Type B pancreatic cell (in vitro differentiated cells): ENCODE results near the gene SCN9A. TPM values are rescaled to one million over a fixed set of nuclear protein-coding genes. Genes with fewer than 3 reads are reported as not detected.

ENCODE experiments used
- DNase-seq: peaks from one replicate; pipeline ENCODE4 v3.0.0; 2021; ENCODE audit warnings: mixed read lengths; ENCODE audit not compliant: unreplicated experiment; ENCODE audit errors: extremely low spot score
- H3K27ac Mint-ChIP-seq: 2 replicates; pipeline ENCODE4 v1.8.0; 2021; ENCODE audit warnings: mild to moderate bottlenecking, mixed read lengths
- H3K27me3 Mint-ChIP-seq: 2 replicates; pipeline ENCODE4 v1.8.0; 2021; ENCODE audit warnings: mixed read lengths
- H3K36me3 Mint-ChIP-seq: 2 replicates; pipeline ENCODE4 v1.8.0; 2021; ENCODE audit warnings: mixed read lengths
- H3K4me1 Mint-ChIP-seq: one replicate; pipeline ENCODE4 v1.8.0; 2021; ENCODE audit warnings: mixed read lengths; ENCODE audit not compliant: unreplicated experiment
- H3K4me3 Mint-ChIP-seq: 2 replicates; pipeline ENCODE4 v1.8.0; 2021; ENCODE audit warnings: mild to moderate bottlenecking, mixed read lengths
- H3K9me3 Mint-ChIP-seq: 2 replicates; pipeline ENCODE4 v1.8.0; 2021; ENCODE audit warnings: mixed read lengths
- total RNA-seq: library from RNA; stranded (reverse); gene quantifications from 2 replicates; pipeline ENCODE4 v1.2.1, GENCODE V29; 2021; ENCODE audit warnings: low replicate concordance
- TF ChIP-seq, protein P1 (sequence below): fragments of 200-600 bp; sonication (generic); conservative IDR thresholded peaks from 2 replicates; pipeline ENCODE4 v1.5.0; 2021; ENCODE audit warnings: antibody characterized with exemption, mild to moderate bottlenecking

The SCN9A gene
- total RNA-seq, 1 donor from 2014 or later, result 6.2 TPM

DNA sequence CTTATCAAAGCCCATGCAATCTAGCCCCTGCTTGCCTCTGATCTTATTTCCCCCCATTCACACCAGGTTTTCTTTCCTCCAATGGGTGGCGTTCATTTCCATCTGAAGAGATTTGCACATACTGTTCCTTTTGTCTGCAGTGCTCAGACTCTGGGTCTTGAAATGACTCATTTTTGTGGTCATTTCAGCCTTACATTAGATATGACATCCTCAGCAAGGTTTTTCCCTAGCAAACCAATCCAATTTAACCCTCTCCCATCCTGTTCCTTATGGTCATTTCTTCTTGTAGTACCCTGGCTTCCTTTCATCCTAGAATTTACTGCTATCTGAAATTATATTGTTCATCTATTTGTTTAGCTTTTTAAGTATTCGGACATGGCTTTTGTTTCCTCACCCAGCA, 205.4 kb downstream of the SCN9A start:
- Mint-ChIP-seq H3K36me3 (no peaks in the 10 kb centered on the region), H3K4me3 (no peak overlapping the region)
- no peak for DNase-seq

DNA sequence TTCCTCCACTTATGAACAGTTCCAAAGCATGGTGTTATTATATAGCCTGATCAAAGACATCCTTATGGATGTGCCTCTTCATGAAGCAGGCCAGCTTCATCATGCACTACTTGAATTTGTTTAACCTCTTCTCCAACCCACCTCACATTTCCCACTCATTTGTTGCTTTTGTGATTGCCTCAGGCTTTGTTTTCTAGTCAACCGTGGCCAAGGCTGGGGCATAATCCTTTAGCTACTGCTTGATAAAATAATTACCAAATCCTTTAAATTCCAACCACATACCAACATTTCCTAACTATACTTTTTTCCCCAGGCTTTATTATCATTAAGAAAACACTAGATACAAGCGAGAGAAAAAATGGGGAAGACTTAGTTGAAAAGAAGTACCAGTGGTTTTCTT, 208.3 kb downstream of the SCN9A start:
- no peak overlapping the region for H3K4me3 Mint-ChIP-seq
- H3K27me3 Mint-ChIP-seq, result peaks cover 3% of the 10 kb centered on the region
- no peak for DNase-seq
- H3K4me1 Mint-ChIP-seq, result peaks cover 9% of the 10 kb centered on the region
- peaks cover 9% of the 10 kb centered on the region for H3K9me3 Mint-ChIP-seq
- H3K36me3 Mint-ChIP-seq, result no peaks in the 10 kb centered on the region
- TF ChIP-seq, protein P1, sequence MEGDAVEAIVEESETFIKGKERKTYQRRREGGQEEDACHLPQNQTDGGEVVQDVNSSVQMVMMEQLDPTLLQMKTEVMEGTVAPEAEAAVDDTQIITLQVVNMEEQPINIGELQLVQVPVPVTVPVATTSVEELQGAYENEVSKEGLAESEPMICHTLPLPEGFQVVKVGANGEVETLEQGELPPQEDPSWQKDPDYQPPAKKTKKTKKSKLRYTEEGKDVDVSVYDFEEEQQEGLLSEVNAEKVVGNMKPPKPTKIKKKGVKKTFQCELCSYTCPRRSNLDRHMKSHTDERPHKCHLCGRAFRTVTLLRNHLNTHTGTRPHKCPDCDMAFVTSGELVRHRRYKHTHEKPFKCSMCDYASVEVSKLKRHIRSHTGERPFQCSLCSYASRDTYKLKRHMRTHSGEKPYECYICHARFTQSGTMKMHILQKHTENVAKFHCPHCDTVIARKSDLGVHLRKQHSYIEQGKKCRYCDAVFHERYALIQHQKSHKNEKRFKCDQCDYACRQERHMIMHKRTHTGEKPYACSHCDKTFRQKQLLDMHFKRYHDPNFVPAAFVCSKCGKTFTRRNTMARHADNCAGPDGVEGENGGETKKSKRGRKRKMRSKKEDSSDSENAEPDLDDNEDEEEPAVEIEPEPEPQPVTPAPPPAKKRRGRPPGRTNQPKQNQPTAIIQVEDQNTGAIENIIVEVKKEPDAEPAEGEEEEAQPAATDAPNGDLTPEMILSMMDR, result no peak
- H3K27ac Mint-ChIP-seq, result no peak overlapping the region

More for the DNA sequence above, 205.4 kb downstream of the SCN9A start:
- H3K27me3 Mint-ChIP-seq, result no peaks in the 10 kb centered on the region
- H3K27ac Mint-ChIP-seq, result no peak overlapping the region
- peaks cover 3% of the 10 kb centered on the region for H3K9me3 Mint-ChIP-seq
- TF ChIP-seq, protein P1, result no peak
- H3K4me1 Mint-ChIP-seq, result peaks cover 9% of the 10 kb centered on the region

DNA sequence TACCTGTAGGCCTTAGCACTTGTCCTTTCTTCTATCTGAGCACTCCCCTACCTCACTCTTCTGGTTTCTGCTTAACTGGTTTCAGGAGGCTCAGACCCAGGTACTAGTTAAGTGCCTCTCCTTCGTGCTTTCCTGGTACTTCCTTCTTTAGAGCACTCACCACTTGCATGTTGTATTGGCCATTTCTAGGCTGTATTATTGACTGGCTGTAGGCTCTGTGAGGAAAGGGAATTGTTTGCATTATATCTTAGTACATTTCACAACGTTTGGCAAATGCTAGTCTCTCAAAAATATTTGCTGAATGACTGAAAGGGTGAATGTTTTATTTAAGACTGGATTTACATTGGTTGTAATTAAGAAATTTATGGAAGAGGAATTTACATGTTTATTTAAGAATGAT, 212.0 kb downstream of the SCN9A start:
- Mint-ChIP-seq H3K36me3 (no peaks in the 10 kb centered on the region), H3K27ac (no peak overlapping the region), H3K27me3 (peaks cover 3% of the 10 kb centered on the region), H3K4me3 (no peak overlapping the region), H3K9me3 (peaks cover 6% of the 10 kb centered on the region), H3K4me1 (peaks cover 5% of the 10 kb centered on the region)
- DNase-seq, result no peak
- TF ChIP-seq, protein P1, result no peak

DNA sequence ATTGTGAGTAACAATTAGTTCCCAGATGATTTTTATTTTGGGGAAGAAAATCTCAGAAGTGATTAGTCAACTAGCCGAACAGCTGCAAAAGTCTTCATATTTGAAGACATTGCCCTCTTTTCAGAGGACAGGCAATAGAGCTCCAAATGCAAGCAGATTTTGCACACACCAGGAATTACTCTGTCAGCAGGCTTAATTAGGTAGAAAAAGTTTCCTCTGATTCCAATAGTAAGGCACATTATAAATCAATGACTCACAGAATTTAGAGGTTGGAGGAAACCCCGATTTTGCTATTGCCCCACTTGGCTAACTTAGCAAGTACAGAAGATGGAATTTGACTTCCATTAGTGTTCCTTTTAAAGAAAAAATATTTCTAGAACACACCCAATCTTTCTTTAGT, 217.2 kb downstream of the SCN9A start:
- Mint-ChIP-seq H3K9me3 (peaks cover 2% of the 10 kb centered on the region), H3K27ac (no peak overlapping the region), H3K27me3 (peaks cover 3% of the 10 kb centered on the region), H3K4me3 (no peak overlapping the region), H3K4me1 (no peaks in the 10 kb centered on the region), H3K36me3 (no peaks in the 10 kb centered on the region)
- no peak for DNase-seq
- TF ChIP-seq, protein P1, result no peak

DNA sequence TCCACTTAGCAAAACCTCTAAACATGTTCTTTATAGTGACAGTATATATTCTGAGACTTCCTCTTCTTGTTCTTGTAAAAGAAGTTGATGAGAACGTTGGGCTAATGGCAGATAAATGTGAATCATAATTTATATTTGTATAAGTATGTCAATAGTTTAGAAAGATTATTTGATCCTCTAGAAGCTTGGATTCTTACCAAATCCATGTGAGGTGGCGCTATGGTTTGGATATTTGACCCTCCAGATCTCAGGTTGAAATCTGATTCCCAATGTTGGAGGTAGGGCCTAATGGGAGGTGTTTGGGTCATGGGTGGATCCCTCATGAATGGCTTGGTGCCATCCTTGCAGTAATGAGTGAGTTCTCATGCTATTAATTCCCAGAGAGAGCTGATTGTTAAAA, 218.2 kb downstream of the SCN9A start:
- Mint-ChIP-seq H3K9me3 (no peaks in the 10 kb centered on the region), H3K36me3 (no peaks in the 10 kb centered on the region), H3K27ac (no peak overlapping the region), H3K4me1 (no peaks in the 10 kb centered on the region), H3K4me3 (no peak overlapping the region), H3K27me3 (peaks cover 3% of the 10 kb centered on the region)
- DNase-seq, result no peak
- TF ChIP-seq, protein P1, result no peak

DNA sequence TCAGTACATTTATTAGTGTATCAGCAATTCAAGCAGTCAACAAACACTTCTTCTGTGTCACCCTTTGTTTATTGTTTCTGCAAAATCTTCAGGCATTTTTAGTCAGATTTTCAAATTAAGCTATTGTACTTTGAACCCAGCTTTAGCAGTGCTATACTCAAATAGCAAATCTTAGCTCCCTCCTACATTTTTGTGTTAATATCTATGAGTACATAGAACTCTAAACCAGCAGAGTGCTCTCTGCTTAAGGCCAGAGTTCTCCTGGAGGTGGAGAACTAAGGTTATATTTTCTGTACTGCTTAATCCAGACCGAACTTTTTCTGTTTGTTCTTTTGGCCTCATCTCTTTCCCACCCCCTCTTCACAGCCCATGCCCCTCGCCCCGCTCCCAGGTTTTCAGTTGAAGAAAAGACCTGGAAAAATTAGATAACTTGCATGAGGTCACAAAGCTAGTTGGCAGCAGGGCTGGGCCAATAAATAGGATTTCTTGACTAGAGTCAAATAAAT, 218.7 kb downstream of the SCN9A start:
- Mint-ChIP-seq H3K27ac (no peak overlapping the region), H3K36me3 (no peaks in the 10 kb centered on the region), H3K27me3 (peaks cover 3% of the 10 kb centered on the region), H3K9me3 (no peaks in the 10 kb centered on the region), H3K4me1 (no peaks in the 10 kb centered on the region), H3K4me3 (no peak overlapping the region)
- TF ChIP-seq, protein P1, result no peak
- no peak for DNase-seq
